Measurements from ENCODE around the gene KLHL29. TPM values are rescaled to one million over a fixed set of nuclear protein-coding genes. Genes with fewer than 3 reads are reported as not detected.

KLHL29 gene
- total RNA-seq, 1 donor from 2014 or later, result 16.3 TPM

DNA sequence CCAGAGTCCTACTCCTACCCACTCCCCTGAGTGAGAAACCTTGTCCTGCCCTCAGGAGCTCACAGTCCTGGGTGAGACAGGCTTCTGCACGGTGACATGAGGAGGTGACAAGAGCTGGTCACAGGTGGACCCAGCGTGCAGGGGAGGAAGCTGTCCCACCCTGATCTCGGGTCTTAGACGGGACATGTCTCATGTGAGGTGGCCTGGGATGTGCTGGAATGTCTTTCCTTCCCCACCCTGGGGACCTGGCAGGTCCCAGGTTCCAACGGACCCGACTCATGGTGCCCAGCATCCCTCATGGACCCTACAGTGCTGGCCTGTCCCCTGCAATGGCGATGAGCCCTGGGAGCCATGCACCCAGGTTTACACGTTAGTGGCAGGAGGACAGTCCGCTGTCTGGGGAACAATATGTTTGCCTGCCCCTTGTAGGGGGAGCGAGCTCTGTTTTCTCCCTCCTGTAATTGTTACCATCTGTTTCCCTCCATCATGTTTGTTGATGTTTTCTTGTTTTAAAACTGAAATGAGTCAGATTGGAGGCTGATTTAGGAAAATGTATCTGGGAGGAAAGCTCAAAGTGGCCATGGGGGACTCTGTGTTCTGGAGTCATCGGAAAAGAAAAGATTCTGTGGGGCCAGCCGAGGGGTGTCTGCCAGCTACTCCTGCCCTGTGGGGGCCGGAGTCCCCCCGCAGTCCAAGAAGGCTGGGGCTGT, 238.1 kb downstream of the KLHL29 start:
- Histone ChIP-seq H3K4me1 (peaks cover 0 to 4% of the 10 kb centered on the region in 2 donors), H3K27me3 (no peaks in the 10 kb centered on the region), H3K9me3 (no peaks in the 10 kb centered on the region), H3K36me3 (no peaks in the 10 kb centered on the region), H3K4me3 (no peak overlapping the region), H3K27ac (no peak overlapping the region)
- DNase-seq (ENCODE audit: low spot score in 2 of 2), result no peak
- no peak for TF ChIP-seq CTCF (IDR thresholded peaks at IDR 0.05)
- intact Hi-C loops (cut with DNase I), result no loop called here

- no peak overlapping the region for H3K4me3 ChIP-seq
- no peak for DNase-seq (ENCODE audit: low spot score in 2 of 2)
- no peak overlapping the region for H3K27ac ChIP-seq
- intact Hi-C loops (cut with DNase I), result no loop called here
- no peaks in the 10 kb centered on the region for H3K27me3 ChIP-seq
- TF ChIP-seq CTCF (IDR thresholded peaks at IDR 0.05), result peak in 1 of 3 experiments; percentile 19
- H3K36me3 ChIP-seq, result no peaks in the 10 kb centered on the region
- H3K9me3 ChIP-seq, result no peaks in the 10 kb centered on the region
- H3K4me1 ChIP-seq, result peaks cover 0 to 3% of the 10 kb centered on the region in 2 donors
Measured at GRCh38 chr2:23624378-23624777, 239.4 kb downstream of the KLHL29 start.

DNA sequence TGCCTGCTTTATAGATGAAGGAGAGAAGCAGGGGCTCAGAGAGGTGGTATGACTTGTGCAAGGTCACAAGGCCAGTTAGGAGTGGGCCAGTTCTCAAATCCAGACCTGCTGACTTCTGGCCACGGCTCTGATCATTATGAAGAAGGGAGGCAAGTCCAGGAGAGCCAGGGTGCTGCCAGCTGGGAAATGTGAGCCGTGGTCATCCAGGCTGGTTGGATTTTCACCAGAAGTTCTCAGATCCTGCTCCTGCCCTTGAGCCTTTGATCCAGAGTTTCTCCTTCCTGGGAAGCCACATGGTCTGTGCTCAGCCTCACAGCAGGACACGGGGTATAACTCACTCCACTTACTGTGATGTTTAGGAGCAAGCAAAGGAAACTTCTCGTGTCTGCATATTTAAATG, 239.9 kb downstream of the KLHL29 start:
- Histone ChIP-seq H3K36me3 (no peaks in the 10 kb centered on the region), H3K27me3 (no peaks in the 10 kb centered on the region), H3K27ac (no peak overlapping the region), H3K9me3 (no peaks in the 10 kb centered on the region), H3K4me3 (no peak overlapping the region), H3K4me1 (peaks cover 0 to 3% of the 10 kb centered on the region in 2 donors)
- intact Hi-C loops (cut with DNase I), result no loop called here
- no peak for TF ChIP-seq CTCF (IDR thresholded peaks at IDR 0.05)
- DNase-seq (ENCODE audit: low spot score in 2 of 2), result no peak

- H3K4me3 ChIP-seq, result no peak overlapping the region
- H3K4me1 ChIP-seq, result peaks cover 0 to 2% of the 10 kb centered on the region in 2 donors
- intact Hi-C loops (cut with DNase I), result no loop called here
- H3K27ac ChIP-seq, result no peak overlapping the region
- H3K9me3 ChIP-seq, result no peaks in the 10 kb centered on the region
- H3K27me3 ChIP-seq, result no peaks in the 10 kb centered on the region
- no peaks in the 10 kb centered on the region for H3K36me3 ChIP-seq
- TF ChIP-seq CTCF (IDR thresholded peaks at IDR 0.05), result no peak
- no peak for DNase-seq (ENCODE audit: low spot score in 2 of 2)
Measured at GRCh38 chr2:23625726-23626125, 240.7 kb downstream of the KLHL29 start.

DNA sequence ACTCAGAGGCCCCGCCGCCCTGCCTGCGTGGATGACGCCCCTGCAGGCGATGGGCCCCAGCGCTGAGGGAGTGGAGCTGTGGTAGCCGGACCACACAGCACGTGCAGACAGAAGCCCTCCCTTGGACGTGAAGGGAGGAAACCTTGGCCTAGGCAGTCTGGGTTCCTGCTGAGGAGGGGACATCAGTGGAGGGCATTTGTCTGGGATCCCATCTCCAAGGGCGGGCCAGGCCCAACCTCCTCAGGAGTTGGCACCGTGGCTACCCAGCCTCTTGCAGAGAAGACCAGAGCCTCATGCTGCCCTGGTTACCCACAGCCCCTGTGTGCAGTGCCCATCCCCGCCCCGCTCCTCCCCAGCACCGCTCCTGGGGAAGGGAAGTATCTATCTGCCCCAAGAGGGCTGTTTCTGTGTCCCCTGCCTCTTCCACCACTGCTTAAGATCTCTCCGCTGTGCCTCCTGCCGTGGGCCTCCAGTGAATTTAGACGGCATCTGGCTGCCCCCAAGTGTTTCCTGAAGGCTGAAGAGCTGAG, 241.8 kb downstream of the KLHL29 start:
- Histone ChIP-seq H3K9me3 (no peaks in the 10 kb centered on the region), H3K27ac (no peak overlapping the region), H3K4me1 (no peaks in the 10 kb centered on the region), H3K36me3 (no peaks in the 10 kb centered on the region), H3K27me3 (no peaks in the 10 kb centered on the region), H3K4me3 (no peak overlapping the region)
- intact Hi-C loops (cut with DNase I), result no loop called here
- DNase-seq (ENCODE audit: low spot score in 2 of 2), result no peak
- no peak for TF ChIP-seq CTCF (IDR thresholded peaks at IDR 0.05)
